Measurements from ENCODE around the gene SCFD2.
A peak's percentile ranks its signal among the peaks of the same experiment; 100 is the strongest.
"Not testable (repeated sequence)": the region's sequence is repeated elsewhere in the genome, so short reads cannot be mapped to it uniquely, and the experiment has no call there.

The SCFD2 gene

GRCh38 chr4:53057679-53058078 is 308.2 kb downstream of the SCFD2 start:
- no peaks in the 10 kb centered on the region for H3K9me3 Mint-ChIP-seq
- no peaks in the 10 kb centered on the region for H3K4me1 Mint-ChIP-seq (ENCODE audit: low read depth)
- no peak for DNase-seq (ENCODE audit: low spot score)
- H3K36me3 Mint-ChIP-seq (ENCODE audit: low read depth): peaks cover 2% of the 10 kb centered on the region
- no peak overlapping the region for H3K4me3 Mint-ChIP-seq
- no peaks in the 10 kb centered on the region for H3K27me3 Mint-ChIP-seq (ENCODE audit: low read depth)
- no peak overlapping the region for H3K27ac Mint-ChIP-seq

GRCh38 chr4:53057108-53057507 is 308.8 kb downstream of the SCFD2 start:
- H3K36me3 Mint-ChIP-seq (ENCODE audit: low read depth); H3K27ac Mint-ChIP-seq; H3K4me1 Mint-ChIP-seq (ENCODE audit: low read depth); H3K9me3 Mint-ChIP-seq; DNase-seq (ENCODE audit: low spot score); H3K4me3 Mint-ChIP-seq; H3K27me3 Mint-ChIP-seq (ENCODE audit: low read depth): not testable (repeated sequence)

DNA sequence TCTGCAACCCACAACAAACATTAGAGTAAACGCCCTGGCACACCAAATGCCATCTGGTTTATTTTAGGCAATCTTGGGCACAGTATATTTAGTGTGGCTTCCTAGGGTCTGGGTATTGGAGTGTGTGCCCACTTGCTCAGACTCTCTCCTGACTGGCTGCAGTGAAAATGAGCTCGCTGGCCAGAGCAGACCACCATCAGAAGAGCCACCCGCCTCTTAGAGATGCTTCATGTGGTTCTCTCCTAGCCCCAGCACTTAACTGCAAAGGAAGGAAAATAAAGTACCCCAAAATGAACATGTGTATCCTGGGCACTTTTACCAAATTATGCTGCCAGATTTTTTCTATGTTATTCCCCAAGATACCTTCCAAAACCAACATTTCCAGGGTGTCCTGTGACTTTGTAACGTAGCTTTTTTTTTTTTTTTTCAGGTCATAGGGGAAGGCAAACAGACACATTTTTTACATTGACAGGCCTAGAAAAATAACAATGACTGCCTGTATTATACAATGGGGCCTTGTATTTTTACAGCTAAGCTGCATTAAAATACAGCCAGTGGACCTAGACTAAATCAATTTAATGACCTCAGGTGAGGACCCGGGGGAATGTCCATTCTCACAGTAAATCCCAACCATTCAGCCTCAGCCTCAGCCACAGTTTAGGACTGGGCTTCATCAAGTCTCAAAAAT is 310.0 kb downstream of the SCFD2 start:
- no peaks in the 10 kb centered on the region for H3K9me3 Mint-ChIP-seq
- no peaks in the 10 kb centered on the region for H3K27me3 Mint-ChIP-seq (ENCODE audit: low read depth)
- no peaks in the 10 kb centered on the region for H3K4me1 Mint-ChIP-seq (ENCODE audit: low read depth)
- H3K36me3 Mint-ChIP-seq (ENCODE audit: low read depth): peaks cover 2% of the 10 kb centered on the region
- no peak for DNase-seq (ENCODE audit: low spot score)
- no peak overlapping the region for H3K4me3 Mint-ChIP-seq
- no peak overlapping the region for H3K27ac Mint-ChIP-seq

DNA sequence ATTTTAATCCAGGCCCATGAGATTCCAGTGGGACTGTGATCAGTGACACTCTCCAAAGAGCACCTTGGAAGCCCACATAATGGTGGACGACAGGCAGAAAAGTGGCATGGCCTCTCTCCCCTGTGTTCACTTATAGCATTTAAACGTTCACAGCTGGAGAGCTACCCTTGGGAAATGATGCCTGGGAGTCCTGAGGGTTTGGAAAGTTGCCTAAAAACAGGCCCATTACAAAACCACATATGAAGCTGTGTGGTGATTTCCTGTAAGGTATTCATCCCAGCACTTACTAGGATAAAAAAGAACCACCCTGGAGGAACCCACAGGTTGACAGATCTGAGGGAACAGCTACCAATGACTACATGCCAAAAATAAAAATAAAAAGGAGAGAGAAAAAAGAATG is 310.6 kb downstream of the SCFD2 start:
- Mint-ChIP-seq H3K36me3 (ENCODE audit: low read depth) (peaks cover 2% of the 10 kb centered on the region), H3K9me3 (no peaks in the 10 kb centered on the region), H3K27ac (no peak overlapping the region), H3K4me1 (ENCODE audit: low read depth) (no peaks in the 10 kb centered on the region), H3K27me3 (ENCODE audit: low read depth) (no peaks in the 10 kb centered on the region), H3K4me3 (no peak overlapping the region)
- DNase-seq (ENCODE audit: low spot score): no peak

DNA sequence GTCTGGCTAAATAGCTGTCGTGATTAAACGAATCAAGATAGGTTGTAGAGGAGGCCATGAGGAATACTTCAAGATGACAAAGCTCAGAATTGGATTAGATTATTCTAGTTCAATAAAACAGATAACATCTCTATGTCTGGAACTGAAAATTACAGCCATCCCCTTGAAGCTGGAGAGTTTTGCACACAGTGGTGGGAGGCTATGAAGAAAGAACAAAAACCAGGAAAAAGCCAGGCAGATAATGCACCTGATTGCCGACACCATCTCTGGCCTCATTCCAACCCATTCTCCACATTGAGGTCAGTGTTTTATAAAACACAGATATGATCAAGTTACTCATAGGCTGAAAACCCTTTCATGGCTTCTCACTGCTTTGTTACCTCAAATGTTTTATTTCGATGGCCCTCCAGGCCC is 315.5 kb downstream of the SCFD2 start:
- no peaks in the 10 kb centered on the region for H3K36me3 Mint-ChIP-seq (ENCODE audit: low read depth)
- no peaks in the 10 kb centered on the region for H3K27me3 Mint-ChIP-seq (ENCODE audit: low read depth)
- no peak overlapping the region for H3K27ac Mint-ChIP-seq
- H3K4me3 Mint-ChIP-seq: no peak overlapping the region
- no peaks in the 10 kb centered on the region for H3K4me1 Mint-ChIP-seq (ENCODE audit: low read depth)
- DNase-seq (ENCODE audit: low spot score): no peak
- H3K9me3 Mint-ChIP-seq: no peaks in the 10 kb centered on the region

- no peaks in the 10 kb centered on the region for H3K27me3 Mint-ChIP-seq (ENCODE audit: low read depth)
- H3K4me1 Mint-ChIP-seq (ENCODE audit: low read depth): no peaks in the 10 kb centered on the region
- no peaks in the 10 kb centered on the region for H3K9me3 Mint-ChIP-seq
- H3K27ac Mint-ChIP-seq: no peak overlapping the region
- no peak overlapping the region for H3K4me3 Mint-ChIP-seq
- DNase-seq (ENCODE audit: low spot score): no peak
- H3K36me3 Mint-ChIP-seq (ENCODE audit: low read depth): no peaks in the 10 kb centered on the region
These were observed 316.3 kb downstream of the SCFD2 start for GRCh38 chr4:53049528-53049927.

- Mint-ChIP-seq H3K36me3 (ENCODE audit: low read depth) (no peaks in the 10 kb centered on the region), H3K4me1 (ENCODE audit: low read depth) (no peaks in the 10 kb centered on the region), H3K4me3 (no peak overlapping the region), H3K27ac (no peak overlapping the region), H3K9me3 (no peaks in the 10 kb centered on the region), H3K27me3 (ENCODE audit: low read depth) (no peaks in the 10 kb centered on the region)
- no peak for DNase-seq (ENCODE audit: low spot score)
These were observed 321.3 kb downstream of the SCFD2 start for GRCh38 chr4:53044651-53044960.

GRCh38 chr4:53043891-53044650 is 321.8 kb downstream of the SCFD2 start:
- DNase-seq (ENCODE audit: low spot score): no peak
- no peak overlapping the region for H3K4me3 Mint-ChIP-seq

DNA sequence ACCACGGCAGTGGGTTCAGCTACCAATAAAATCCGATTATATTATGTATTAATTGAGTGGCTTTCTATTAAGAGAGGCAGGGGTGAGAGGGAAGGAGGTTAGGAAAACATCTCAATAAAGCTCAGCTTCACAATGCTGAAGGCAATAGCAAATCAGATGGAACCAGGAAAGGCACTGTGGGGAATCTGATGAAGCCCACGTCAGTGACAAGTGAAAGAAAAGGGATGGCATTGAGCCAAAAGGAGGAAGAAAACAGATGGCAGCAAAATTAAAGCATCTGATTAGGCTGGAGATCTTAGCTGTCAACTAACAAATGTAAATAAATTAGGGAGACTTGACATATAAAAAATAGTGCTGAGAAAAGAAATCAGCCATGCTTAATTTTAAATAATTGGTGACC is 322.8 kb downstream of the SCFD2 start:
- no peaks in the 10 kb centered on the region for H3K9me3 Mint-ChIP-seq
- no peak overlapping the region for H3K27ac Mint-ChIP-seq
- no peaks in the 10 kb centered on the region for H3K36me3 Mint-ChIP-seq (ENCODE audit: low read depth)
- DNase-seq (ENCODE audit: low spot score): no peak
- H3K4me1 Mint-ChIP-seq (ENCODE audit: low read depth): peaks cover 4% of the 10 kb centered on the region
- no peak overlapping the region for H3K4me3 Mint-ChIP-seq
- no peaks in the 10 kb centered on the region for H3K27me3 Mint-ChIP-seq (ENCODE audit: low read depth)

More at GRCh38 chr4:53043891-53044650, 321.8 kb downstream of the SCFD2 start:
- H3K36me3 Mint-ChIP-seq (ENCODE audit: low read depth): no peaks in the 10 kb centered on the region
- H3K27me3 Mint-ChIP-seq (ENCODE audit: low read depth): no peaks in the 10 kb centered on the region
- H3K27ac Mint-ChIP-seq: no peak overlapping the region
- H3K4me1 Mint-ChIP-seq (ENCODE audit: low read depth): peaks cover 2% of the 10 kb centered on the region
- H3K9me3 Mint-ChIP-seq: no peaks in the 10 kb centered on the region

GRCh38 chr4:53040851-53041250 is 325.0 kb downstream of the SCFD2 start:
- H3K4me3 Mint-ChIP-seq: no peak overlapping the region
- no peaks in the 10 kb centered on the region for H3K27me3 Mint-ChIP-seq (ENCODE audit: low read depth)
- H3K27ac Mint-ChIP-seq: no peak overlapping the region
- no peaks in the 10 kb centered on the region for H3K36me3 Mint-ChIP-seq (ENCODE audit: low read depth)
- no peak for DNase-seq (ENCODE audit: low spot score)
- H3K9me3 Mint-ChIP-seq: peaks cover 3% of the 10 kb centered on the region
- H3K4me1 Mint-ChIP-seq (ENCODE audit: low read depth): peaks cover 4% of the 10 kb centered on the region

DNA sequence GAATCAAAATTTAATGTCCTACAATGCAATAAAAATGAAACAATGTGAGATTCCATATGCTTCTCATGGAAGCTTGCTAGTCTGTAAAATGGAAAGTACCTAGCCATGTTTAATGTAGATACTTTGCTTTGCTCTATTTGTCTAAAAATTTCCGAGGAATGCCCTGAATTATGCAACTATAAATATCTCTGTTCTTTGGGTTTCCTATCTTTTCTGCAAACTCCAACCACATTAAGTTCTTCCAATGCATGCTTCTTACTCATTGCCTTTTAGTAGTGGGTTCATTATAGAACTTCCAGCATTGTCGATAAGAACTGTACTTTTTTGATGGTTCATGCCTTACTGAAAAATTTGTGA is 325.4 kb downstream of the SCFD2 start:
- Mint-ChIP-seq H3K4me3 (no peak overlapping the region), H3K27ac (no peak overlapping the region), H3K4me1 (ENCODE audit: low read depth) (peaks cover 4% of the 10 kb centered on the region), H3K9me3 (peaks cover 3% of the 10 kb centered on the region), H3K27me3 (ENCODE audit: low read depth) (no peaks in the 10 kb centered on the region), H3K36me3 (ENCODE audit: low read depth) (peaks cover 1% of the 10 kb centered on the region)
- no peak for DNase-seq (ENCODE audit: low spot score)

DNA sequence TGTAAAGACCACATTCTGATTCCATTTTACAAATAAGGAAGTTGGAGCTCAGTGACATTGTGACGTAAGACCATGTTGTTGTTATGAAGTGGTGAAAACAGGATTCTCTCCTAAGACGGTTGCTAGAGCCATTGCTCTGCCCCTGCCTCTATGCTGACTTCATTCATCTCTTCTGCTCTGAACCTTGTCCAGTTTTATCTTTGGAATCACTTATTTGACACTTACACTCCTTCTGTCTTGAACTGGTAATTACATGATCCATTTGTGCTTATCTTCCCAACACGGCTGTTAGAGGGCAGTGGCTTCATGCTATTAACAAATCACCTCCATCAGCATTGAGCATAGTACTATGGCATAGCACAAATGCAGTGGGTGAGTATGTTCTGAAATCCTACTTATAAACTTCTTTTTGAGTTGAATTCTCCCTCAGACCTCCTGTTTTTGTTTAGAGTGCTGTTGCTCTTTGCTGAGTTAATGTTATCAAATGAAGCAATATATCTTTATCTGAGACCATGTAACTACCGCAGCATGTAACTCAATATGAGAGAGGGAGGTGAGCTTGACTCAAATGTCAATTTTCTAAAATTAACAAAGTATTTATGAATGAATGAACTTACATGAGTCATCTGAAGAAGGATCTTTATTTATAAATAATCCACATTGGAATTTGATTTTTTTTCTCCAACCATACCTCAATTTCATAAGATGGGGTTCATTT is 326.0 kb downstream of the SCFD2 start:
- Mint-ChIP-seq H3K4me3 (no peak overlapping the region), H3K36me3 (ENCODE audit: low read depth) (peaks cover 2% of the 10 kb centered on the region), H3K27me3 (ENCODE audit: low read depth) (no peaks in the 10 kb centered on the region), H3K27ac (no peak overlapping the region), H3K4me1 (ENCODE audit: low read depth) (peaks cover 4% of the 10 kb centered on the region), H3K9me3 (peaks cover 5% of the 10 kb centered on the region)
- DNase-seq (ENCODE audit: low spot score): no peak

GRCh38 chr4:53037892-53038291 is 328.0 kb downstream of the SCFD2 start:
- Mint-ChIP-seq H3K4me1 (ENCODE audit: low read depth) (peaks cover 10% of the 10 kb centered on the region), H3K36me3 (ENCODE audit: low read depth) (peaks cover 7% of the 10 kb centered on the region), H3K27ac (no peak overlapping the region), H3K27me3 (ENCODE audit: low read depth) (no peaks in the 10 kb centered on the region), H3K9me3 (peaks cover 12% of the 10 kb centered on the region), H3K4me3 (no peak overlapping the region)
- no peak for DNase-seq (ENCODE audit: low spot score)

DNA sequence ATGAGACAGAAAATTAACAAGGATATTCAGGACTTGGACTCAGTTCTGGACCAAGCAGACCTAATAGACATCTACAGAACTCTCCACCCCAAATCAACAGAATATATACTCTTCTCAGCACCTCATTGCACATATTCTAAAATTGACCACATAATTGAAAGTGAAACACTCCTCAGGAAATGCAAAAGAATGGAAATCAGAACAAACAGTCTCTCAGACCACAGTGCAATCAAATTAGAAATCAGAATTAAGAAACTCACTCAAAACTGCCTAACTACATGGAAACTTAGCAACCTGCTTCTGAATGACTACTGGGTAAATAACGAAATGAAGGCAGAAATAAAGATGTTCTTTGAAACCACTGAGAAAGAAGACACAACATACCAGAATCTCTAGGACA is 333.0 kb downstream of the SCFD2 start:
- peaks cover 24% of the 10 kb centered on the region for H3K9me3 Mint-ChIP-seq
- not testable (repeated sequence) for H3K36me3 Mint-ChIP-seq (ENCODE audit: low read depth); DNase-seq (ENCODE audit: low spot score); H3K27me3 Mint-ChIP-seq (ENCODE audit: low read depth)
- H3K27ac Mint-ChIP-seq: peak overlapping the region; percentile 43
- H3K4me3 Mint-ChIP-seq: peak overlapping the region; percentile 18
- H3K4me1 Mint-ChIP-seq (ENCODE audit: low read depth): peaks cover 14% of the 10 kb centered on the region
